ENCODE data around the gene DAPK1.

Gene DAPK1

DNA sequence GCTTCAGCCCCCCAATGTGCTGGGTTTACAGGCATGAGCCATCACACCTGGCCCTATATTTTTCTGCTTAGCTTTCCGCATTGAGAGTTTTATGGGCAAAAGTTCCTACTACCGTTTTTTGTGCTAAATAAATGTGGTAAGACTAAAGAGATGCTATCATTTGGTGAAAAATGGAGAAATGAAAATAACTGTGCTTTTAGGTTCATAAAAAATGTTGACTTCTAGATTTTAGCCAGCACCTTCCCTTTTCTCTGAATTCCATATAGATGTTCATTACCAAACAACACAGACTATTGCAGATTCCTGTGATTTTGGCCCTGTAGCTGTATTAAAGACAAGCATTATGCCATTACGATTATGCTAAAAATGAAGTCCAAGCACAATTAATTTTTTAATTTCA lies 156.3 kb downstream of the DAPK1 start:
- DNase-seq, result no peak

DNA sequence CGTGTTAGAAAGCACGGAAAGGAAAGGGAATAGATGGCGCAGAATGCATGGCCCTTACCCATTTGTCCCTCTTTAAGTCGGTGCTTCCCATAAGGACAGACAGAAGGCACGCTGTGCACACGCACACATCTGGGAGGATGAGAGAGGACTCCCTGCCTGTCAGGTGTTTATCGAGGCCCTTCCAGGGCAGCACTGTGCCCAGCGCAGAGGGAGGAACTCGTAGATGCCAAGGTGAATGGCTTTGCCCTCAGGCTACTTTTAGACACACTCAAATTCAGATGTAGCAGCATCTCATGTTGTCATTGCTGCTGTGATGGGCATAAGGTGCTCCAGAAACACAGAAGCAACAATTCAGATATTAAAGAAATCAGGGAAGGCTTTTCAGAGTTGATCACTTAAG lies 158.1 kb downstream of the DAPK1 start:
- no peak for DNase-seq

DNA sequence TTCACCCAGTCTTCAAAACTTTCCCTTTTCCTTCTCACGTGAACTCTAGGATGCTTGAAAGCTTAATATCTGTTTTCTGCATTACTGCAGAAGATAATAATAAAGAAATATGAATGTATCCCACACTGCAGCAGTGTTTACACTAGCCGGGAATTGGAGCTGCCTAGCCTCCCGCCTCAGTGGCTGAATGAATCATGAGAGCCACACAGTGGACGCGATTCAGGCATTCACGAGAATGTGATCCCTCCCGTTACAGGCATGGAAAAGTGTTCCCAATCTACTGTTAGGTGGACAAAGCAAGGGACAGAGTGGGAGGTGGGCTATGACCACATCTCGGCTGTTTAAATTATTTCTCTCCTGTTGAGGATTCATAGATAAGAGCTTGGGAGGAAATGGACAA lies 158.8 kb downstream of the DAPK1 start:
- no peak for DNase-seq

DNA sequence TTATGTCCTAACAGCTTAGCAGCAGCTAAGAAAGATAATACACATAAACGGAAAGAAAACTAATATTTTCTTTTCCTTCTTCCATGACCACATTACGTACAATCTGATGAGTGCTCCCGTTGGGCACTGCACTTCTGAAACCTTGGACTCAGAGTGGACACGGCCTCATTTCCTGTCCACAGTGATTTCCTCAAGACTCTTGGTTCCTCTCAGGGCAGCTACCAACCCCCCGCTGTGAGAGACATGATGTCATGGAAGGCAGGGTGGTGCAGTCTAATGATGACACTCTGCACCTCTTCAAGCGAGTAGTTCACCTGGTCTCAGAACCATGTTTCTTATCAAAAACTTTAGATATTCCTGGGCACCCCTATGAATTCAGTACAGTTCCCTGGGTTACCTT lies 159.5 kb downstream of the DAPK1 start:
- DNase-seq, result no peak

DNA sequence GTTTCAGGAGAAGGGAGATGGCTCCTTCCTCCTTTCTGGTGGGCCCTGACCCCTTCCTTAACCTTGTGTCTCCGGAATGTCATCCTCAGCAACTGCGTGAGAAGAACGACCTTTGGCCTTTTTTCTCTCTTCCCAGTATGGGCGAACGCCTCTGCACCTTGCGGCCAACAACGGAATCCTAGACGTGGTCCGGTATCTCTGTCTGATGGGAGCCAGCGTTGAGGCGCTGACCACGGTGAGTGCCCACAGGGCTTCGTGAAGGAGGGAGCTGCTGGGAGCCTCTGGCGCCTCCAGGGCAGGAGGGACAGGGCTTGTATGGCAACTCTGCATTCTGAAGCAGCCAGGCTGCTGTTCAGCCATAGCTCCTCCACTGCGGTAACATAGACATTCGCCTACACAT lies 160.2 kb downstream of the DAPK1 start:
- no peak for DNase-seq

DNA sequence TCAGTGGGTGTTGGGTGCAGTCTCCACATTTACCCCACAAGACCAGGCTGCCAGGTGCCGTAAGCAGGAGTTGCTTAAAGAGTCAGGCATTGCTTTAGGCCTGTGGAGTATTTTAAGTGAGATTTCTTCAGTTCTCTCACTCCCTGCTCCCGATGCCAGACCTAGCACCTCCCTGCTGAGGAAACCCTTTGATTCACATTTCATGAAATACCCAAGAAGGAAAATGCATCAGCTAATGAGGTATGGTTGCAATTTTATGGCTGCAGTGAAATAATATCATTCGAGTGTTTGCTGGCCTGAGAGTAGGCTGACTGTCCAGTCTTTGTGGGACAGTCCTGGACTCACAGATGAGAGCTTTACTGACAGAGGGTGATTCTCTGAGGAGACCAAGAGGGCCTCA lies 160.8 kb downstream of the DAPK1 start:
- DNase-seq, result no peak

DNA sequence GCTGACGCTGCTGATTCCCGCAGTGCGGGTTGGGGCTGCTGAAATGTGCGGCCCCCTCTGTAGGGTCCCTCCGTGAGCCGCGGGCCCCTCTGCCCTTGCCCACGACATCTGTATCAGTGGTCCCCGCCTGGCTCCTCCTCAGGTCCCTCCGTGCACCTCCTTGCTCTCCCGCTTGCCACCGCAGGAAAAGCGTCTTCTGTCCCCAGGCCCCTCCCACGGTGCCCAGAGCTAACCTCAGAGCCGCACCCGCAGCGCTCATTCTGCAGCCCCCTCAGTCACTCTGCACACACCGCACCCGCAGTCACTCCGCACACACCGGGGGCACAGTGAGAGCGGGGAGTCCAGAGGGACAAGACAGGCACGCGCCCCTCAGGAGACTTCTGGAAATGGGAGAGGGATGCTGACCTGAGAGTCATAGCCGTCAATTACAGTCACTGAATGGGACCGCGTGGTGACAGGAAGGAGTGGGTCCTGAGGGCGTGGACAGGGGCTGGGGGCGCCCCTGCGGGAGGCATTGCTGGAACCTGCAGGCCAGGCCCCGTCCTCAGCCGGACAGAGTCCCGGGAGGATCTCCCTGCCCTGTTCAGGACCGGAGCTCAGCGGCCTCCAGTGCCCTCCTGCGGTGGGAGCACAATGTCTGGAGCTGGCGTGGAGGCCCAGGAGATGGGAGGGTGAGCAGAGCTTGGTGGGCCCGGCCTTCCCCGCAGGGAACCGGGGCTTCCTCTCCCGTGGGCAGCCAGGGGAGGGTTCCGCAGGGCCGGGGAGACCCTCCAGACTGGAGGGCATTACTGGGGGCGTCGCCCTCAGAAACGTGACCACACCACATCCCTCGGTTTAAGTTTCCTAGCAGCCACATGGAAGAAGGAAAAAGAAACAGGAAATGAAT lies 162.1 kb downstream of the DAPK1 start:
- DNase-seq, result no peak

DNA sequence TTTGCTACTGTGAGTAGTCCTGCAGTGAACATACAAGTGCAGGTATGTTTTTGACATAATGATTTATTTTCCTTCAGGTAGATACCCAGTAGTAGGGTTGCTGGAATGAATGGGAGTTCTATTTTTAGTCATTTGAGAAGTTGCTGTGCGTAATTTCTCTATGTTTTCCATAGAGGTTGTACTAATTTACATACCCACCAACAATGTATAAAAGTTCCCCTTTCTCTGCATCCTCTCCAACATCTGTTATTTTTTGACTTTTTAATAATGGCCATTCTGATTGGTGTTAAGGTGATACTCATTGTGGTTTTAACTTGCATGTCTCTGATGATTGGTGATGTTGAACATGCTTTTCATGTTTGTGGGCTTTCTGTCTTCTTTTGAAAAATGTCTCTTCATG lies 163.6 kb downstream of the DAPK1 start:
- no peak for DNase-seq

DNA sequence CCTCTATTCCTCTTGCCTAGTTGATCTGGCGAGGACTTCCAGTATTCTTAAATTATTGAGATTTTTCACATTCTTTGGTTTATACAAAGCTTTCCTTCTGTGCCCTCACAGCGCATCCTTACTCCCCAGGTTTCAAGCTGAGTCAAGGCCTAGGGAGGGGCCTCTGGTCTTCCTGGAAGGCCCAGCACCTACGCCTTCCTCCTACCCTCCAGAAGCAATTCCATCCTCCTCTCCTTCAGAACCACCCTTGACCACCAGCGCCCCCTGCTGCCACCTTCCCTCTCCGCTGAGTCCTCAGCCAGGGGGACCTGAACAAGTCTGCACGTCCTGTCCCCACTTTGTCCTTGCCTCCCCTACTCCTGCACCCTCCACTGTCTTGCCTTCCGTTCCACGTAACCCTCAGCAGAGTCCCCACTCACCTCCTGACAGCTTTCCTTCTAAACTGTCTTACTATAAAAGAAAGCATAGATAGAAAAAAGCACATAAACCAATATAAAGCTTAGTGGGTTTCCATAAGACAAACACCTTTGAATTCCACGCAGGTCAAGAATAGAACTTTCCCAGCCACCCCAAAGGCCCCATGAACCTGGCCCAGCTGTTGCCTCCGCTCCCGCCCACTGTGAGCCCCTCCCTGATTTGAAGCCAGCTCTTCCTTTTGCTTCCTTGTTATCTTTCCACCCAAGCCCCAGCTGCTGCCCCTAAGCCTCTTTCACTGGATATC lies 165.3 kb downstream of the DAPK1 start:
- no peak for DNase-seq

DNA sequence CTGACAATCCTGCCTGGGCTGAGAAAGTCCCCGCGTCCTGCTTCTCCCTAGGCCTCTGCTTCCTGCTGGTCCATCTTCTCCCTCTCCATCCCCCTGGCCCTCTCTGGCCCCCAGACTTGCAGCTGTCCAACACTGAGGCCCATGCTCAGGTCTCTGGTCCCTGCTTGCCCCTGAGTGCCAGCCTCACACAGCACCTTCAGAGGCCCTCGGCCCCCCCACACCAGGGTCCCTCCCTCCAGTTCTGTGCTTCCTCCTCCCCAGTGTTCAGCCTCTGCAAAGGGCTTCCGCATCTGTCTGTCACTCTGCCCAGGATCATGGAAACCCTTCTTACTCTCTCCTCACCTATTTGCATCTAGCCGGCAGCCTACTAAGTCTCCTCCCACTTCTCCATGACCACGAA lies 165.9 kb downstream of the DAPK1 start:
- DNase-seq, result no peak

DNA sequence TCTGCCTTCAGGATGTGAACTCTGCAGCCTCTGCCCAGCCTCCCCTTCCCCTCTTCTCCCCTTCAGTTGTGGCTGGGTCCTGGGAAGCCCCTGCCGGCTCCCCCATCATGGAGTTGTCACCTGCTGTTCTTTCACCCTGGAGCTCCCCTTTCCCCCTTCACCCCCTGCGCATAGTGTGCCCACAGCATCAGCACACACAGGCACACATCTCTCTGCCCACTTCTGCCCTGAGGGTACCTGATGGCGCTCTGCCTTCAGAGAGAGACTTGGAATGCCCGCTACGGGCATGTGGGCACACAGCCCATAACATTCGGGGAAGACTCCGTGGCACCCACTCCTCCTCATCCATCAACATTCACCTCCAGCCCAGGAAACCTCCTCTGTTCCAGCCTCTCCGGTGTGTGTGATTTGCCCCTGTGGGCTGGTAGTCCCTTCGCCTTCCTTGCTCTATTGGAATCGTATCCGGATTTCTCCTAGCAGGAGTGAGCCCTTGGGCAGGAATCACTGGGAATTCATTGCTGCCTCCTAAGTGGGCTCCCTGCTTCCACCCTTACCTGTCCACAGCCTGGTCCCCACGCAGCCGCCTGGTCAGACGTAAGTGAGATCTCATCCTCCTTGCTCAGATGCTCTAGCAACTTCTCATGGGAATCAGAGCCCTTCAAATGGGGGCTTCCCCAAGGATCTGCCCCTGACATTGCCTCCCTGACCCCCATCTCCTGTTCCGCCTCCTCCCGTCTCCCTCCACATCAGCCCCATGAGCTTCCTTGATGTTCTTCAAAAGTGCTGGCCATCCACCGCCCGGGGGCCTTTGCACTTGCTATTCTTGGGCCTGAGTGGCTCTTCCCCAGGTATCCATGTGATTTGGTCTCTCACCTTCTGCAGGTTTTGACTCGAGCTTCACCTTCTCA lies 166.7 kb downstream of the DAPK1 start:
- DNase-seq, result no peak

DNA sequence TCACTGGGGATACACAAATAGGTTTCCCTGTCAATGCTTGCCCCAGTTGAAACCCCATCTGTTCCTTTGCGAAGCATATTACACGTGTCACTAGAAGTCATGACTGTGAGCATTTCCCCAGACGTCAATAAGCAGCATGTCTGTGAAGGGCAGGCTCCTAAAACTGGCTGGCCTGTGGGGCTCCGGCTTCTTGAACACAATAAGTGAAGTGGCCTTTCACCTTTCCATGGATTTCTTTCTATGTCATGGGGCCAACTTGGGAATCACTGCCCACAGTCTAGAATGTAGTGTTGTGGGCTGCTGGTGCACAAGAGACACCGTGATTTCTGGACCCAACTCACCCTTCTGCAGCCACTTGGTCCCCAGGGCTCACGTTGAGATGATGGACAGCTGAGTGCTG lies 167.8 kb downstream of the DAPK1 start:
- no peak for DNase-seq

DNA sequence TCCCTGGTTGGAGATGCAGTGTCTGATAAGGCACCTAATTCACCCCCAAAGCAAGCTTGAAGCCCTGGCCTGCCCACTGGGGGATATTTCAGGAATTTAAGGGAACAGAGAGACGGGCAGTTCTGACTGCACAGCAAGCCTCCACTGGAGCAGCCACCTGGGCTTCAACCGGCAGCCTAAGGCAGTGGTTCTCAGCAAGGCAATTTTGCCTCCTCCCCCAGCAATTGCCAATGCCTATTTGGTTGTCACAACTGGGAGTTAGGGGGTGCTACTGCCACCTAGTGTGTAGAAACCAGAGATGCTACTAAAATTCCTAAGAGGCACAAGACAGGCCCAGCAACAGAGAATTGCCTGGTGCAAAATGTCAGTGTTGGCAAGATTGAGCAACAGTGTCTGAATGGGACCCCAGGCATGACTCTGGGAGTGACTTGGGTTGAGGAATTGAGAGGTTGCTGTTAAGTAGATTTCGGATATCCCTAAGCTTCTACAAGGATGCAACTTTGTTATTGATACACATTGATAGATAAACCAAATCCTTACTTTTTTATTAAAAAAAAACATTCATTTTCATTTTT lies 169.6 kb downstream of the DAPK1 start:
- DNase-seq, result no peak

DNA sequence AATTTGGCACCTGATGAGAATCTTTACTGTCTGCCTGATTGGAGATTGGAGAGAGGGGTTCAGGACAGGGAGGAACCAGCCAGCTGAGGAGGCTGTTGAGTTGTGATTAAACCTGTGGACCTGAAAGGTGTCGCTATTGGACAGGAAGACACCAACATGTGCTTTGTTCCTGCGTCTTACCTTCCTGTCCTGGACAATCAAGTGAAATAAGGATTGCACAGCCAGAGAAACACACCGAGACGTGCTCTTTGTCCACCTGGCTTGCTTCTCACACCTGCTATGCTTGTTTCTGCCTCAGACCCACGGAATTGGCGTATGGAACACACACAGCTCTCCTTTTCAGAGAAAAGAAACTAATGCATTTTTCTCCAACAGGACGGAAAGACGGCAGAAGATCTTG lies 170.6 kb downstream of the DAPK1 start:
- no peak for DNase-seq

DNA sequence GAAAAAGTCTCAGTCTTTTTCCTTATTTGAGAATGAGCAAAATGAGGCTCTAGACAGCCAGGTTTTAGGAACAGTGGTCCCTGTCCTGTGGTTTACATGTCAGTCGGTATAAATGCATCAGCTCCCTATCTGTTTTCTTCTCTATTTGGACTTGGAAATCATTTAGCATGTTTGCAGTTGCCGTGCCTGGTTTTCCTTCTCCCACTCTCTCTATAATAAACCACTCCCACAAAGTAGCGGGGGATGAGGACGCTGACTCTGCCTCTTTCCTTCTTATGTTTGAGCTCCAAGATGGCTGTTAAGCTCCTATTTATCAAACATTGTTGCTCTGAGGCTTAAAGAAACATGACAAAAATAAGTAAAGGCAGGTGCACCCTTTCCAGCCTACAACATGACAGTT lies 171.1 kb downstream of the DAPK1 start:
- no peak for DNase-seq

DNA sequence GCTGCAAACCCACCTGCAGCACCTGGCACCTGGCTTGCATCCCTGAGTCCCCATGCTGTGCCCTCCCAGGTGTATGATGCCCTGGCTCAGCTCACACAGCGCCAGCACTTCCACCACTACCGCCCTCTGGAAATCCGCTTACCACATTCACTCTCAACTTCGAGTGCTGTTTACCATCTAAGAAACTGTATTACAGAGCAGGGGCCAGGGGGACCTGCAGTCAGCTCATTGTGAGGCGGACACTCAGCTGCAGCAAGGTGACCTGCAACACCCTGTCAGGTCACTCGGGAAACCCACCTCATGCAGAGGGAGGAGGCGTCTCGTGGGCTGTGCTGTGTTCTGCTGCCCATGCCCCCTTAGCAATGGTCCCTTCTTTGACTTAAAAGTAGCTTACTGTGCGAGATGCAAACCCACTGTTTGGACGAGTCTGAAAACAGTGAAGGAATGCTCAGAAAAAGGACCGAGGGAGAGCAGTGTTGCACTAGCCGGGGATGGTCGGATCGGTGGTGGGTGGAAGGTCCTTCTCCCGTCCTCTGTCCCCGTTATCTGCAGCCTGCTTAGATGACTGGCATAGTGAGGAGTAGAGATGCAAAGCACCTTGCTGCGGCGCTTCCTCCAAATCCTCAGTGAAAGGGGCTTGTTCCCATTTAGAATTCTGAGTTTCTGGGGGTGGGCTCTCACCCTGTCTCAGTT lies 173.1 kb downstream of the DAPK1 start:
- no peak for DNase-seq

DNA sequence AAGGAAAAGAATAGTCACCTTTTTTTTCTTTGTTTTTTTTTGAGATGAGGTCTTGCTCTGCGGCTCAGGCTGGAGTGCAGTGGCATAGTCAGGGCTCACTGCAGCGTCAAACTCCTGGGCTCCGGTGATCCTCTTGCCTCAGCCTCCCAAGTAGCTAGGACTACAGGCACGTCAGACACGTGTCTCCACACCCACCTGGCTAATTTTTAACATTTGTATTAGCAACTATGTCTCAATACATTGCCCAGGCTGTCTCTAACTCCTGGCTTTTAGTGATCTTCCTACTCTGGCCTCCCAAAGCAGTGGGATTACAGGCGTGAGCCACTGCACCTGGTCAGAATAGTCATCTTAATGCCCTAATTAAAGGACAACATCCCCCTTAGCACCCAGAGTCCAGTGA lies 173.8 kb downstream of the DAPK1 start:
- no peak for DNase-seq

DNA sequence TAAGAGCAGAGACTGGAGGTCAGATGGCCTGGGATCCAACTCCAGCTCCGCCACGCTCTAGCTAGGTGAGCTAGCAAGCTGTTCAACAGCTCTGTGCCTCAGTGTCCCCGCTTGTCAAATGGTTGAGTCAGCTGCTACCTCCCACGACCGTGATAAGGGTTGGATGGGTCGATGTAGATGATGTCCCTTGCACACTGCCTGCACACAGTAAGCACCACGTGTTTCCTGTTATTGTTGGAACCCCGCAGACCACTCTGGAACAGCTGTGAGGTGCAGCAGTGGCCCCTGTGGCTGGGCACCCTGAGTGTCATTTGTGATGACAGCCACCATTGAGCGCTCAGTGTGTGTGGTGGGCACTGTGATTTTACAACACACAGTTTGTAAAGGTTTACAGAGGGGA lies 174.3 kb downstream of the DAPK1 start:
- no peak for DNase-seq

DNA sequence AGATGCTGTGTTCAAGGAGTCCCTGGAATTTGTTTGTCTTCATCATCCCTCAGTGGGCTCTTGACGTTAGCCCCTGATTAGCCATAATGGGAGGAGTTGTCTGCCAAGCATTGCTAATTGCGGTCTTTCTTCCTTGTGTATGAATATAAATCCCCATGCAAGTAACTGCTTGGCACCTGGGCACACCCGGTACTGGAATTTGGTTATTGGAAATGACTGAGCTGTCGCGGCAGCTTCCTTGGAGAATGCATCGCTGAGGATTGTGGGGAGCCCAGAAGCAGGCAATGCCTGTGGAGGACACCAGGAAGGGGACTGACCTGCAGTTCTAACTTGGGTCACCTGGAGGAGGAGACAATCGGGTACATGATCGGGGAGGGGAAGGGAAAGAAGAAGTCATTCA lies 174.9 kb downstream of the DAPK1 start:
- DNase-seq, result no peak

DNA sequence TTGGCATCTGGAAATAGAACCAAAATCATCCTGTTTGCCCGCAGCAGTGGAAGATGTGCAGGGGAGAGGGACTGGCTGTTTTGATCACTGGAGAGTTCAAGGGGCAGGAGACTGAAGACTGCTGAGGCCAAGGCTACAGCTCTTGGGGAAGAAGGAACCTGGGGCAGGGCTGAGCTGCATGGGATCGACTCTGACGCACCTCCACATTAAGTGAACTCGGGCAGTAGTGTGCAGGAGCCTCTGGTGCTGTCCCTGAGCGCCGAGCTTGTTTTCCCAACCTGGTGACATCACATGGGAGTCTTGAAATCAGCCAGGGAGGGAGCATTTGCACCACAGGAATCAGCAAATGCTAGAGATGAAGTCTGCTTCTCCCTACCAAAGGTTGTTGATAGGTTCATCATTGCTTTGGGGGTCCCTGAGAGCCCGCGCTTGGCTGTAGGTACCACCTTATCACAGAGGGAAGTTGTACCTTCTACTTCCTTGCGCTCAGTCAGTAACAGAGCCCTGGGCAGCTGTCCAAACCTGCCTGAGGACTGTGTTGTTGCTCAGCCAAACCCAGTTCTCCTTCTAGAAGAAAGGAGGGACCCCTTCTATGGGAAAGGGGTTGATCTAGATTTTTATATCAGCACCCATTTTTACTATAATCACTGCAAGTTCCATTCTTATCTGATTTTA lies 175.9 kb downstream of the DAPK1 start:
- DNase-seq, result no peak

DNA sequence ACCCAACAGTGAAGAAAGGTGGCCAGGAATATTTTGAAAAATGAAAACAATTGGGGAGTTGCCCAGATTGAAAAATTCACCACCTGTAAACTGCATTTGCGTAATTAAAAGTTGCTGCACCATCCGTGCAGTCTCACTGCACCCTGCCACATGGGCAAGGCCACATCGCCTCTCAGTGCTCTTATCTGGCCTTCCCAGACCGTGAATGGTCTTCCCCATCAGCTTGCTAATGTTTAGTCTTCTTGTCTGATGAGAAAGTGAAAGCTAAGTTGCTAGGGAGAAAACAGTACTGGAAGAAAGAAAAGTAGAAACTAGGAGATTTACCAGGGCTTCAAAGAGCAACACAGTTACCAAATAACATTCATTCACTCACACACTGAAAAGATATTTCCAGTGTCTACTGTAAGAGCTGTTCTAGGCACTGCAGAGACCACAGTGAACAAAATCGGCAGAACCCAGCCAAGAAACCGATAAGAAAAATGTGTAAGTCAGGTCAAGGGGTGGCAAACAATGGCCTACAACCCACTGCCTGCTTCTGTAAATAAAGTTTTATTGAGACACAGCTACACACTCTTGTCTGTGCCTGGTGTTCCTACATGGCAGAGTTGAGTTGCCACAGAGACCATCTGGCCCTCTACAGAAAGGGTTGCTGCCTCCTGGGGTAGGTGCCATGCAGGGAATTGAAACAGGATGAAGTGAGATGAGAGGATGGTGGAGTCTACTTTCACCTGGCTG lies 177.1 kb downstream of the DAPK1 start:
- DNase-seq, result no peak

All from NCI-H1436 treated with DMSO at 0.1 percent for 48 hours (cell line).